Thoracic aorta (tissue), 2 donors: Measurements from ENCODE around the gene INPP4B. TPM values are rescaled to one million over a fixed set of nuclear protein-coding genes. Genes with fewer than 3 reads are reported as not detected.

Experiments used
- ATAC-seq: fragments of 150-250 bp; one replicate; pipeline ENCODE4 v1.8.0; 2017; ENCODE audit warnings: low read depth; ENCODE audit not compliant: insufficient number of reproducible peaks, low FRiP score
- DNase-seq: peaks from one replicate; pipeline ENCODE4 v3.0.0-alpha.2; 2020; ENCODE audit warnings: low spot score
- H3K27ac ChIP-seq, 2 donors: fragments of 200-600 bp; sonication (generic); 1 replicate in 1 of 2; 2 replicates in 1 of 2; pipeline ENCODE4 v1.5.1; 2016; ENCODE audit warnings: mild to moderate bottlenecking in 2 of 2, moderate library complexity in 2 of 2
- H3K27me3 ChIP-seq: fragments of 200-600 bp; sonication (generic); replicated peaks from 2 replicates; pipeline ENCODE4 v1.6.0; 2016; ENCODE audit warnings: mild to moderate bottlenecking; ENCODE audit not compliant: insufficient read depth
- H3K36me3 ChIP-seq: fragments of 200-600 bp; sonication (generic); one replicate; pipeline ENCODE4 v1.5.1; 2016
- H3K4me1 ChIP-seq, 2 donors: fragments of 200-600 bp; sonication (generic); 1 replicate in 1 of 2; 2 replicates in 1 of 2; pipeline versions ENCODE4 v1.5.1 to v1.6.0; 2016; ENCODE audit warnings: low read depth in 2 of 2, mild to moderate bottlenecking in 1 of 2; ENCODE audit not compliant: control insufficient read depth in 1 of 2
- H3K4me3 ChIP-seq: fragments of 200-600 bp; sonication (generic); 2 replicates; pipeline ENCODE4 v1.5.1; 2016; ENCODE audit warnings: mild to moderate bottlenecking
- H3K9me3 ChIP-seq: fragments of 200-600 bp; sonication (generic); 2 replicates; pipeline ENCODE4 v1.5.1; 2016
- total RNA-seq, 2 donors: library from RNA; depleted of rRNA; stranded (reverse); fragments of >200 nt; gene quantifications; one replicate each; pipeline versions ENCODE4 v1.1.0 to v1.2.3, GENCODE V29; 2016
- TF ChIP-seq, protein P1 (sequence below): fragments of 200-600 bp; sonication (generic); IDR thresholded peaks from one replicate; pipeline ENCODE4 v1.5.1; 2019; ENCODE audit warnings: antibody characterized with exemption

INPP4B gene
- total RNA-seq, 2 donors from 2014 or later: 21.1 to 30.4 TPM

DNA sequence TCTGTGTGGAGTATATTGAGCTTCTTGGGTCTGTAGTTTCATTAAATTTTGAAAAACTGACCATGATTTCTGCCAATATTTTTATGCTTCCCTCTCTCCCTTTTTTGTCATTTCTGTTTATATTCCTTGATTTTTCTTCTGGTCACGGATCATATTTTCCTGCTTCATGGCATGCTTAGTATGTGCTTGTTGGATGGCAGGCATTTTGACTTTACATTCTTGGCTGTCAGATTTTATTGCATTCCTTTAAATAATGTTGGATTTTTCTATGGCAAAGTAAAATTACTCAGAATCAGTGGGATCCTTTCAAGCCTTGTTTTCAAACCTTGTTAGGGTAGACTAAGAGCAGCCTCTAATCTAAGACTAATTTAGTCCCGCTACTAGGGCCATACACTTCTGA is 677.9 kb downstream of the INPP4B start:
- H3K4me1 ChIP-seq: peaks cover 3 to 17% of the 10 kb centered on the region in 2 donors
- no peak overlapping the region for H3K4me3 ChIP-seq
- H3K9me3 ChIP-seq: no peaks in the 10 kb centered on the region
- no peaks in the 10 kb centered on the region for H3K36me3 ChIP-seq
- DNase-seq: no peak
- no peak for ATAC-seq
- TF ChIP-seq, protein P1, sequence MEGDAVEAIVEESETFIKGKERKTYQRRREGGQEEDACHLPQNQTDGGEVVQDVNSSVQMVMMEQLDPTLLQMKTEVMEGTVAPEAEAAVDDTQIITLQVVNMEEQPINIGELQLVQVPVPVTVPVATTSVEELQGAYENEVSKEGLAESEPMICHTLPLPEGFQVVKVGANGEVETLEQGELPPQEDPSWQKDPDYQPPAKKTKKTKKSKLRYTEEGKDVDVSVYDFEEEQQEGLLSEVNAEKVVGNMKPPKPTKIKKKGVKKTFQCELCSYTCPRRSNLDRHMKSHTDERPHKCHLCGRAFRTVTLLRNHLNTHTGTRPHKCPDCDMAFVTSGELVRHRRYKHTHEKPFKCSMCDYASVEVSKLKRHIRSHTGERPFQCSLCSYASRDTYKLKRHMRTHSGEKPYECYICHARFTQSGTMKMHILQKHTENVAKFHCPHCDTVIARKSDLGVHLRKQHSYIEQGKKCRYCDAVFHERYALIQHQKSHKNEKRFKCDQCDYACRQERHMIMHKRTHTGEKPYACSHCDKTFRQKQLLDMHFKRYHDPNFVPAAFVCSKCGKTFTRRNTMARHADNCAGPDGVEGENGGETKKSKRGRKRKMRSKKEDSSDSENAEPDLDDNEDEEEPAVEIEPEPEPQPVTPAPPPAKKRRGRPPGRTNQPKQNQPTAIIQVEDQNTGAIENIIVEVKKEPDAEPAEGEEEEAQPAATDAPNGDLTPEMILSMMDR: no peak
- H3K27ac ChIP-seq: no peak overlapping the region
- no peaks in the 10 kb centered on the region for H3K27me3 ChIP-seq

GRCh38 chr4:142164767-142165500 is 681.2 kb downstream of the INPP4B start:
- Histone ChIP-seq H3K27me3 (no peaks in the 10 kb centered on the region), H3K36me3 (no peaks in the 10 kb centered on the region), H3K4me1 (peaks cover 3 to 17% of the 10 kb centered on the region in 2 donors), H3K27ac (no peak overlapping the region), H3K4me3 (no peak overlapping the region), H3K9me3 (no peaks in the 10 kb centered on the region)
- no peak for ATAC-seq
- no peak for DNase-seq
- TF ChIP-seq, protein P1: no peak

DNA sequence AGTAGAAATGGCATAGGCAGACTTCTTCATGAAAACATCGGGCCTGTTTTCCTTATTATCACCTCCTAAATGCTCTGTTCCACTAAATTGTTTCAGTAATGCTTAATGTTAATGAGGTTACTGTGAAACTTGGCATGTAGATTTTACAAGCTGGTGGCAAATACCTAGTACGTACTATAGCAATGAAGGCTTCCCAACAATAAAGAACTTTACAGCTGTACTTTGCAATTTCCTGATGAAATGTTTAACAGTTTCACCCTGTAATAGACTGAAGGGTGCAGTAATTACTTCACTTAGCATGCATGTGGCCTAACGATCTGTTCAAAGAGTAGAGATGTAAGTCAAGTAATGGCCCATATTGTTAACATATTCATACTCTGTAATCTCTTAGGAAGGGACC is 685.0 kb downstream of the INPP4B start:
- no peaks in the 10 kb centered on the region for H3K36me3 ChIP-seq
- ATAC-seq (no peak), DNase-seq (no peak)
- H3K27ac ChIP-seq: no peak overlapping the region
- no peaks in the 10 kb centered on the region for H3K9me3 ChIP-seq
- H3K4me1 ChIP-seq: peaks cover 0 to 2% of the 10 kb centered on the region in 2 donors
- TF ChIP-seq, protein P1: no peak
- H3K27me3 ChIP-seq: no peaks in the 10 kb centered on the region
- no peak overlapping the region for H3K4me3 ChIP-seq

- H3K9me3 ChIP-seq: no peaks in the 10 kb centered on the region
- TF ChIP-seq, protein P1: no peak
- no peaks in the 10 kb centered on the region for H3K27me3 ChIP-seq
- H3K4me1 ChIP-seq: peaks cover 0 to 8% of the 10 kb centered on the region in 2 donors
- ATAC-seq: no peak
- no peak for DNase-seq
- H3K4me3 ChIP-seq: no peak overlapping the region
- no peaks in the 10 kb centered on the region for H3K36me3 ChIP-seq
- H3K27ac ChIP-seq: no peak overlapping the region
Measured at GRCh38 chr4:142160509-142160908, 685.6 kb downstream of the INPP4B start.

DNA sequence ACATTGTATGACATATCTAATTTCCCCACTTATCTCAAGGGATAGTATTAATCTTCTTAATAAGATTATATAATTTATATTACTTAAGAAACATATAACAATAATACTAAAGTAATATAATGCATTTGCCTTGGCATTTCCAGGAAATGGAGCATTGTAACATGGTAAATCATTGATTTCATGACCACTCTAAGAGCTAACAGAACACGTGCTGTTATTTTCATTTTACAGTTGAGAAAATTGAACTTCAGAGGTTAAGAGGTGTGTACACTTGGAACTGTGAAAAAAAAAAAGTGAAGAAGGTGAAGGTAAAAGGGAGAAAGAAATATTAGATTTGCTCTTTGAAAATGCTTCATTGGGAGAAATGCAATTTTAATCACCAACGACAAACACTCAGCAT is 687.1 kb downstream of the INPP4B start:
- TF ChIP-seq, protein P1: no peak
- H3K27ac ChIP-seq: no peak overlapping the region
- DNase-seq (no peak), ATAC-seq (no peak)
- H3K27me3 ChIP-seq: no peaks in the 10 kb centered on the region
- no peaks in the 10 kb centered on the region for H3K9me3 ChIP-seq
- H3K4me1 ChIP-seq: peaks cover 0 to 14% of the 10 kb centered on the region in 2 donors
- no peak overlapping the region for H3K4me3 ChIP-seq
- no peaks in the 10 kb centered on the region for H3K36me3 ChIP-seq
